OCI-LY7 (cell line): ENCODE data around the gene JDP2.

ENCODE experiments used
- CTCF ChIP-seq: fragments of 200-600 bp; sonication (generic); conservative IDR thresholded peaks from 2 replicates; pipeline ENCODE4 v1.5.1; 2014; ENCODE audit warnings: mild to moderate bottlenecking, antibody characterized with exemption, low read length, moderate library complexity, mixed read lengths
- EZH2phosphoT487 ChIP-seq: fragments of 200-600 bp; sonication (generic); IDR thresholded peaks from 2 replicates; pipeline ENCODE4 v1.6.1; 2018; ENCODE audit warnings: low read depth, borderline replicate concordance, mild to moderate bottlenecking, mixed run types, antibody characterized with exemption, low read length, moderate library complexity, mixed read lengths

GRCh38 chr14:75389679-75390078, 38.1 kb upstream of the JDP2 start:
- TF ChIP-seq CTCF (no peak), EZH2phosphoT487 (no peak)
